Kidney epithelial cell (primary cell): ENCODE data around the gene KLRD1. TPM values are rescaled to one million over a fixed set of nuclear protein-coding genes. Genes with fewer than 3 reads are reported as not detected.
"Not testable (repeated sequence)": the region's sequence is repeated elsewhere in the genome, so short reads cannot be mapped to it uniquely, and the experiment has no call there.

ENCODE experiments used
- DNase-seq: peaks from one replicate; pipeline ENCODE4 v3.0.0-alpha.2; 2010; ENCODE audit warnings: low read depth
- H3K27me3 ChIP-seq: 2 replicates; pipeline ENCODE4 v1.6.0; 2011; ENCODE audit warnings: low read length; ENCODE audit not compliant: control insufficient read depth, insufficient read depth
- H3K36me3 ChIP-seq: 2 replicates; pipeline ENCODE4 v1.5.1; 2011; ENCODE audit warnings: low read length; ENCODE audit not compliant: control insufficient read depth, insufficient read depth
- H3K4me3 ChIP-seq: 2 replicates; pipeline ENCODE4 v1.5.1; 2011; ENCODE audit warnings: low read depth, mild to moderate bottlenecking, control low read depth, low read length
- CTCF ChIP-seq: IDR thresholded peaks from 2 replicates; pipeline ENCODE4 v1.5.1; 2011; ENCODE audit warnings: mild to moderate bottlenecking, moderate library complexity, low read length, control low read depth, inconsistent platforms; ENCODE audit not compliant: insufficient read depth, poor library complexity, severe bottlenecking
- total RNA-seq: library from RNA; depleted of rRNA; stranded (reverse); fragments of >200 nt; gene quantifications from 2 replicates; pipeline ENCODE4 v1.2.3, GENCODE V29; 2015

Gene KLRD1
- total RNA-seq, 1 donor from 2014 or later: under 0.01 TPM

GRCh38 chr12:10341892-10342509 is 34.3 kb downstream of the KLRD1 start:
- DNase-seq: no peak

GRCh38 chr12:10351457-10351856 is 43.8 kb downstream of the KLRD1 start:
- not testable (repeated sequence) for H3K36me3 ChIP-seq, DNase-seq, H3K4me3 ChIP-seq, H3K27me3 ChIP-seq

More at GRCh38 chr12:10341892-10342509, 34.3 kb downstream of the KLRD1 start:
- Histone ChIP-seq H3K36me3 (no peaks in the 10 kb centered on the region), H3K4me3 (no peak overlapping the region), H3K27me3 (no peaks in the 10 kb centered on the region)
- no peak for TF ChIP-seq CTCF

GRCh38 chr12:10354071-10354470 is 46.4 kb downstream of the KLRD1 start:
- Histone ChIP-seq H3K4me3 (no peak overlapping the region), H3K27me3 (no peaks in the 10 kb centered on the region), H3K36me3 (no peaks in the 10 kb centered on the region)
- TF ChIP-seq CTCF: no peak
- DNase-seq: no peak

GRCh38 chr12:10354502-10354901 is 46.8 kb downstream of the KLRD1 start:
- no peak for TF ChIP-seq CTCF
- H3K36me3 ChIP-seq: no peaks in the 10 kb centered on the region
- no peak overlapping the region for H3K4me3 ChIP-seq
- H3K27me3 ChIP-seq: no peaks in the 10 kb centered on the region
- no peak for DNase-seq

GRCh38 chr12:10358131-10358530 is 50.5 kb downstream of the KLRD1 start:
- H3K4me3 ChIP-seq: no peak overlapping the region
- no peaks in the 10 kb centered on the region for H3K27me3 ChIP-seq
- no peak for DNase-seq
- no peaks in the 10 kb centered on the region for H3K36me3 ChIP-seq
- no peak for TF ChIP-seq CTCF

GRCh38 chr12:10358969-10359368 is 51.3 kb downstream of the KLRD1 start:
- TF ChIP-seq CTCF: no peak
- H3K36me3 ChIP-seq: no peaks in the 10 kb centered on the region
- no peak overlapping the region for H3K4me3 ChIP-seq
- H3K27me3 ChIP-seq: no peaks in the 10 kb centered on the region
- no peak for DNase-seq
